Naive thymus-derived CD4-positive, alpha-beta T cell (primary cell): ENCODE data around the gene OLFML2A. TPM values are rescaled to one million over a fixed set of nuclear protein-coding genes. Genes with fewer than 3 reads are reported as not detected.
A peak's percentile ranks its signal among the peaks of the same experiment; 100 is the strongest.

Experiments
- ATAC-seq: fragments of 150-1000 bp; cut with Tn5 transposase; 2 replicates; pipeline ENCODE4 v1.10.0; 2021; ENCODE audit warnings: mild to moderate bottlenecking, moderate library complexity
- CTCF ChIA-PET: fragments of 350-600 bp; sonication (Branson Sonifier 250); formaldehyde crosslinking; loops from one replicate; lab custom pipeline; 2021; ENCODE audit warnings: antibody characterized with exemption; lab: Charles Lee
- POLR2A ChIA-PET: fragments of 350-600 bp; sonication (Branson Sonifier 250); formaldehyde crosslinking; loops from one replicate; lab custom pipeline; 2021; ENCODE audit warnings: antibody characterized with exemption, inconsistent platforms; lab: Charles Lee
- DNase-seq, 9 donors: peaks; one replicate each; pipeline versions ENCODE4 v3.0.0 to v3.0.0-alpha.2; 2020 to 2022; ENCODE audit warnings: mixed read lengths in 1 of 9
- H3K27ac ChIP-seq: one replicate; pipeline ENCODE4 v1.7.0; 2013; ENCODE audit warnings: mild to moderate bottlenecking, low read depth, low read length, moderate library complexity
- H3K27me3 ChIP-seq, 2 donors: one replicate each; pipeline ENCODE4 v1.7.0; 2013; ENCODE audit warnings: low read length in 2 of 2, mild to moderate bottlenecking in 2 of 2, moderate library complexity in 2 of 2; ENCODE audit not compliant: control insufficient read depth in 2 of 2, insufficient read depth in 2 of 2
- H3K36me3 ChIP-seq, 3 experiments: 1 replicate in 2 of 3; 2 replicates in 1 of 3; pipeline ENCODE4 v1.7.0; 2013; ENCODE audit warnings: low read length in 3 of 3, mild to moderate bottlenecking in 3 of 3, moderate library complexity in 1 of 3; ENCODE audit not compliant: insufficient read depth in 3 of 3, control insufficient read depth in 2 of 3
- H3K4me1 ChIP-seq, 2 donors: one replicate each; pipeline ENCODE4 v1.7.0; 2013; ENCODE audit warnings: low read length in 2 of 2, mild to moderate bottlenecking in 2 of 2, moderate library complexity in 1 of 2; ENCODE audit not compliant: control insufficient read depth in 2 of 2, insufficient read depth in 2 of 2
- H3K4me3 ChIP-seq: 2 replicates; pipeline ENCODE4 v1.7.0; 2013; ENCODE audit warnings: mild to moderate bottlenecking, low read length
- H3K9me3 ChIP-seq, 3 experiments: 1 replicate in 2 of 3; 2 replicates in 1 of 3; pipeline ENCODE4 v1.7.0; 2013; ENCODE audit warnings: low read length in 3 of 3; ENCODE audit not compliant: control insufficient read depth in 2 of 3
- H3K27ac Mint-ChIP-seq, 9 donors: one replicate each; pipeline ENCODE4 v1.8.0; 2020 to 2022; ENCODE audit warnings: mixed read lengths in 9 of 9, mild to moderate bottlenecking in 8 of 9, moderate library complexity in 5 of 9, inconsistent platforms in 2 of 9
- H3K27me3 Mint-ChIP-seq, 5 donors: one replicate each; pipeline ENCODE4 v1.8.0; 2021 to 2022; ENCODE audit warnings: mixed read lengths in 5 of 5, mild to moderate bottlenecking in 1 of 5
- H3K36me3 Mint-ChIP-seq, 5 donors: one replicate each; pipeline ENCODE4 v1.8.0; 2020 to 2022; ENCODE audit warnings: mixed read lengths in 5 of 5, mild to moderate bottlenecking in 3 of 5, inconsistent platforms in 1 of 5
- H3K4me1 Mint-ChIP-seq, 7 donors: one replicate each; pipeline ENCODE4 v1.8.0; 2020 to 2022; ENCODE audit warnings: mixed read lengths in 7 of 7, mild to moderate bottlenecking in 3 of 7, inconsistent platforms in 1 of 7
- H3K4me3 Mint-ChIP-seq, 10 donors: one replicate each; pipeline ENCODE4 v1.8.0; 2020 to 2022; ENCODE audit warnings: mild to moderate bottlenecking in 10 of 10, mixed read lengths in 10 of 10, moderate library complexity in 6 of 10, inconsistent platforms in 2 of 10
- H3K9me3 Mint-ChIP-seq, 11 donors: one replicate each; pipeline ENCODE4 v1.8.0; 2020 to 2022; ENCODE audit warnings: mixed read lengths in 11 of 11, mild to moderate bottlenecking in 4 of 11, inconsistent platforms in 1 of 11, moderate library complexity in 1 of 11
- intact Hi-C, 2 donors: fragments of 100-400 bp; cut with micrococcal nuclease; formaldehyde crosslinking; loops; one replicate each; pipeline ENCODE4 v1.15.1; 2023
- polyA plus RNA-seq, 2 donors: library from polyadenylated mRNA; unstranded; fragments of 300-500 nt; fragmentation: Illumina TruSeq; gene quantifications; one replicate each; pipeline ENCODE4 v1.2.3, GENCODE V29; 2021
- total RNA-seq, 6 experiments: library from RNA in 5 of 6; stranded (reverse) in 5 of 6; gene quantifications; 1 replicate in 5 of 6; 2 replicates in 1 of 6; pipeline ENCODE4 v1.2.3 and lab custom pipeline; 2021 to 2026

OLFML2A gene
- total and polyA plus RNA-seq, 7 experiments from 2014 or later = 0.51 TPM; not detected in 6

DNA sequence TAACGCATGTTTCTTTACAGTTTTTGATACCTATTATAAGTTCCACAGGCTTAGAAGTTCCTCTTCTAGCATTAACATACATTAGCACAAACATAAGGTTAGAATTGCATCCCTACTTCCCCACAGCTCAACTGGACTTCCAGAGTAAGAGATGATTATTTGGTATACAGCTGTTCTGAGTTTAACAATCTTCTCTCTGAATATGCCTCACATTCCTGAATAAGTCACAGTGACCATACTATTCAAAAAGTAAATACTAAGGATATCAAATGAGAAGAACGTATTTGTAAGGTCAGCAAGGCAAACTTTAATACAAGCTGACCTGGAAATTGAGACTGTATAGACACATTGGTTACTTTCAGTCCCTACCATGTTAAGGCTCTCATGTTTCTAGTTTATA is 27.2 kb upstream of the OLFML2A start:
- peaks cover 29 to 43% (median 37%) of the 10 kb centered on the region in 5 donors for H3K27me3 Mint-ChIP-seq

DNA sequence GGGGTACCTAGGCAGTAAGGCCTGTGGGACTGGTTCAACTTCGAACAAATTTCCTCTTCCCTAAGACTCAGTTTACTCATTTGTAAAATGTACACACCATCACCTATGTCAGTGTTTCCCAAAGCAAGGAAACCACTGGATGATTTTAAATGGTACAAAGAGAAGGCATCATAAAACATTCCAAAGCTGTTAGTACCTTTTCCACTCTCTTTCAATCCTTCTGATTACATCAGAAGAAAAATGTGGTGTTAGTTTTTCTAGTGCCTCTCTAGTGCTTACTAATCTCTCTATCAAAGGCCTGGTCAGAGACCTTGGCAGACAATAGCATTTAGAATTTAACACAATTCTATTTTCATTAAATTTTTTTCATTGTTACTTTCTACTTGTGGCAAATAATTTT is 24.0 kb upstream of the OLFML2A start:
- H3K27me3 Mint-ChIP-seq = peaks cover 51 to 64% (median 58%) of the 10 kb centered on the region in 5 donors
- no peaks in the 10 kb centered on the region for H3K4me1 Mint-ChIP-seq
- POLR2A ChIA-PET = no interaction called here
- peaks cover 0 to 8% of the 10 kb centered on the region in 2 donors for H3K27me3 ChIP-seq
- no peaks in the 10 kb centered on the region for H3K36me3 Mint-ChIP-seq
- no peak overlapping the region for H3K4me3 ChIP-seq
- no peaks in the 10 kb centered on the region for H3K9me3 ChIP-seq
- H3K4me3 Mint-ChIP-seq = no peak overlapping the region
- no peaks in the 10 kb centered on the region for H3K4me1 ChIP-seq
- intact Hi-C loops = no loop called here
- no peaks in the 10 kb centered on the region for H3K36me3 ChIP-seq
- H3K9me3 Mint-ChIP-seq = no peaks in the 10 kb centered on the region
- no peak overlapping the region for H3K27ac ChIP-seq
- CTCF ChIA-PET = no interaction called here
- no peak for DNase-seq
- H3K27ac Mint-ChIP-seq = no peak overlapping the region
- ATAC-seq = no peak

More for the DNA sequence above, 27.2 kb upstream of the OLFML2A start:
- Mint-ChIP-seq H3K9me3 (no peaks in the 10 kb centered on the region), H3K4me1 (no peaks in the 10 kb centered on the region), H3K27ac (no peak overlapping the region), H3K4me3 (no peak overlapping the region), H3K36me3 (no peaks in the 10 kb centered on the region)
- ATAC-seq (no peak), DNase-seq (no peak)
- Histone ChIP-seq H3K36me3 (no peaks in the 10 kb centered on the region), H3K4me1 (no peaks in the 10 kb centered on the region), H3K9me3 (no peaks in the 10 kb centered on the region), H3K4me3 (no peak overlapping the region), H3K27ac (no peak overlapping the region), H3K27me3 (no peaks in the 10 kb centered on the region)
- intact Hi-C loops = no loop called here
- CTCF ChIA-PET = interaction anchor here (0.7 kb wide), 1 partner anchor 46 kb away, joined by 7 read pairs; no protein-coding TSS in a partner anchor
- POLR2A ChIA-PET = no interaction called here

GRCh38 chr9:124754289-124754688 is 22.6 kb upstream of the OLFML2A start:
- H3K27me3 ChIP-seq = peaks cover 0 to 8% of the 10 kb centered on the region in 2 donors
- H3K36me3 Mint-ChIP-seq = no peaks in the 10 kb centered on the region
- intact Hi-C loops = loop anchor here in 1 of 2 donors (1.0 kb wide), 1 partner anchor 137 kb away; no protein-coding TSS in a partner anchor
- H3K36me3 ChIP-seq = no peaks in the 10 kb centered on the region
- H3K27me3 Mint-ChIP-seq = peaks cover 57 to 72% (median 68%) of the 10 kb centered on the region in 5 donors
- H3K27ac Mint-ChIP-seq = no peak overlapping the region
- ATAC-seq (no peak), DNase-seq (no peak)
- H3K4me1 ChIP-seq = no peaks in the 10 kb centered on the region
- no peaks in the 10 kb centered on the region for H3K9me3 Mint-ChIP-seq
- H3K9me3 ChIP-seq = no peaks in the 10 kb centered on the region
- no peak overlapping the region for H3K4me3 Mint-ChIP-seq
- H3K4me1 Mint-ChIP-seq = no peaks in the 10 kb centered on the region
- CTCF ChIA-PET = interaction anchor here (0.7 to 1.2 kb wide), 2 partner anchors 10 to 13 kb away, joined by 3 to 4 read pairs; no protein-coding TSS in a partner anchor
- H3K27ac ChIP-seq = no peak overlapping the region
- POLR2A ChIA-PET = no interaction called here
- H3K4me3 ChIP-seq = no peak overlapping the region

- no peaks in the 10 kb centered on the region for H3K4me1 ChIP-seq
- POLR2A ChIA-PET = no interaction called here
- no peak overlapping the region for H3K4me3 ChIP-seq
- no peak overlapping the region for H3K27ac ChIP-seq
- peaks cover 0 to 8% of the 10 kb centered on the region in 2 donors for H3K27me3 ChIP-seq
- H3K27me3 Mint-ChIP-seq = peaks cover 58 to 72% (median 70%) of the 10 kb centered on the region in 5 donors
- intact Hi-C loops = no loop called here
- no peaks in the 10 kb centered on the region for H3K36me3 ChIP-seq
- no peaks in the 10 kb centered on the region for H3K9me3 Mint-ChIP-seq
- no peak overlapping the region for H3K27ac Mint-ChIP-seq
- H3K4me3 Mint-ChIP-seq = no peak overlapping the region
- DNase-seq (no peak), ATAC-seq (no peak)
- no peaks in the 10 kb centered on the region for H3K36me3 Mint-ChIP-seq
- H3K9me3 ChIP-seq = no peaks in the 10 kb centered on the region
- CTCF ChIA-PET = no interaction called here
- H3K4me1 Mint-ChIP-seq = no peaks in the 10 kb centered on the region
Observed at GRCh38 chr9:124755061-124755460, 21.9 kb upstream of the OLFML2A start.

DNA sequence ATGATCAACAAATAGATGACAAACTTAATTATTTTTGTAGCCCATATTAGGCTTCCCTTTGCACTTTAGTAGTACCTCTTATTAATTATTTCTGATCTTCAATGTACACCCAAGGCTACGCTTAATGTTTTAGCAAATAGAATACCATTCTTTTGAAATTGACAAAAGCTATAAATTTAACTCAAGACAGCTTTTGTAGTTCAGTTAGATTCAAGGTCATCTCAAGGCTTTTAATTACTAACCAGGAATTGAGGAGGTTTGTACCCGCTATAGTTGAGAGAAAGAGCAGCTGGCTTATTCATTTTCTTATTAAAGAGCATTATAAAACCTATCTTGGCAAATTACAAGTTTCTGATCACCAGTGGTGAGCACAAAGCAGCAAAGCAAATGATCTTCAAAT is 20.9 kb upstream of the OLFML2A start:
- no peak for ATAC-seq
- H3K27ac ChIP-seq = no peak overlapping the region
- Mint-ChIP-seq H3K36me3 (no peaks in the 10 kb centered on the region), H3K9me3 (no peaks in the 10 kb centered on the region), H3K4me3 (no peak overlapping the region), H3K4me1 (no peaks in the 10 kb centered on the region), H3K27ac (no peak overlapping the region), H3K27me3 (peaks cover 61 to 77% (median 68%) of the 10 kb centered on the region in 5 donors)
- peaks cover 3 to 8% of the 10 kb centered on the region in 2 donors for H3K27me3 ChIP-seq
- H3K9me3 ChIP-seq = no peaks in the 10 kb centered on the region
- intact Hi-C loops = no loop called here
- ChIA-PET POLR2A (no interaction called here), CTCF (no interaction called here)
- no peak overlapping the region for H3K4me3 ChIP-seq
- DNase-seq = no peak
- no peaks in the 10 kb centered on the region for H3K4me1 ChIP-seq
- H3K36me3 ChIP-seq = no peaks in the 10 kb centered on the region

DNA sequence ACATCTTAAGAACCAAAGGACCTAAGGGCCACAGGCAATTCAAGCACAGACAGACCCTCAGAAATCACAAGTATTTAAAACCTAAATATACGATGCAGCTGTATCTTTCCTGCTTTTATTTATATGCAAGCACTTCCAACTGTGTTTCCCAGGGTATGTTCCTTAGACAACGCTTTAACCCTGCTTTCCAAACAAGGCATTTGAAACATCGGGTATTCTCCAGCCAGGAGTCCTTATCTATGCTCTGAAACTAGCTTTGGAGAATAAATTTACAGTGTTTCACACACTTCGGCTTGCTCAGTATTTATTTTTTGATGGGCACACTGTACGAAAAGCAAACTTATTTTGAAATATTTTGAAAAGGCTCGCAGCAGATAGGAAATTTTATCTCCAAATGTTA is 19.3 kb upstream of the OLFML2A start:
- no peak for DNase-seq
- no peaks in the 10 kb centered on the region for H3K4me1 Mint-ChIP-seq
- Histone ChIP-seq H3K36me3 (no peaks in the 10 kb centered on the region), H3K4me1 (no peaks in the 10 kb centered on the region), H3K27me3 (peaks cover 3 to 8% of the 10 kb centered on the region in 2 donors), H3K27ac (no peak overlapping the region), H3K4me3 (no peak overlapping the region), H3K9me3 (no peaks in the 10 kb centered on the region)
- H3K27ac Mint-ChIP-seq = no peak overlapping the region
- H3K4me3 Mint-ChIP-seq = no peak overlapping the region
- ChIA-PET CTCF (interaction anchor here (0.6 kb wide), 1 partner anchor 1515 kb away, joined by 3 read pairs; no protein-coding TSS in a partner anchor), POLR2A (interaction anchor here (0.7 kb wide), 1 partner anchor 225 kb away, joined by 3 read pairs; no protein-coding TSS in a partner anchor)
- no peaks in the 10 kb centered on the region for H3K9me3 Mint-ChIP-seq
- intact Hi-C loops = no loop called here
- no peaks in the 10 kb centered on the region for H3K36me3 Mint-ChIP-seq
- no peak for ATAC-seq
- peaks cover 71 to 84% (median 78%) of the 10 kb centered on the region in 5 donors for H3K27me3 Mint-ChIP-seq

DNA sequence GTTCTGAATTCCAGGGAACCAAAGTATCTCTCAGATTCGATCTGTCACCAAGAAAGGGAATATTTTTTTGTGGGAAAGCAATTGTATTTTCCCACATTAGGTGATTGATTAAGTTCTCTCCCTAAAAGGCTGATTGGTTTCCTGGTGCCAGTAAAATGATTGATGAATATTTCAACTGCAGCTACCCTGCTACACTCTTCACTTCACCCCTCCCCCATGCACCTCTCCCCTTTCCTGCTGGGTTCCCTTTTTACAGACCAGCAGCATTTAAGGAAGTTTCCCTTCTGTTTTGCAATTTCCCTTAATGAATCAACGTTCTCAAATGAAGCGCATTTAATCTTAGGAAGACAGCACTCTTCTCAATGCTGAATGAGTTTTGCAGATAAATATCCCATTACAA is 18.9 kb upstream of the OLFML2A start:
- Histone ChIP-seq H3K27ac (no peak overlapping the region), H3K4me1 (no peaks in the 10 kb centered on the region), H3K4me3 (no peak overlapping the region), H3K36me3 (no peaks in the 10 kb centered on the region), H3K9me3 (no peaks in the 10 kb centered on the region), H3K27me3 (peaks cover 3 to 8% of the 10 kb centered on the region in 2 donors)
- H3K27me3 Mint-ChIP-seq = peaks cover 73 to 85% (median 80%) of the 10 kb centered on the region in 5 donors
- ChIA-PET POLR2A (interaction anchor here (0.7 kb wide), 1 partner anchor 225 kb away, joined by 3 read pairs; no protein-coding TSS in a partner anchor), CTCF (no interaction called here)
- DNase-seq (no peak), ATAC-seq (peak; percentile 79)
- no peaks in the 10 kb centered on the region for H3K36me3 Mint-ChIP-seq
- H3K9me3 Mint-ChIP-seq = no peaks in the 10 kb centered on the region
- H3K27ac Mint-ChIP-seq = no peak overlapping the region
- H3K4me3 Mint-ChIP-seq = no peak overlapping the region
- H3K4me1 Mint-ChIP-seq = no peaks in the 10 kb centered on the region
- intact Hi-C loops = no loop called here
